ENCODE measurements around the gene LIMK2. TPM values are rescaled to one million over a fixed set of nuclear protein-coding genes. Genes with fewer than 3 reads are reported as not detected.
"Not testable (repeated sequence)": the region's sequence is repeated elsewhere in the genome, so short reads cannot be mapped to it uniquely, and the experiment has no call there.

Gene LIMK2
- total RNA-seq, 2 donors from 2014 or later, result 27.5 to 79.8 TPM

GRCh38 chr22:31244943-31245451 is 32.9 kb downstream of the LIMK2 start:
- no peaks in the 10 kb centered on the region for H3K36me3 ChIP-seq (replicated peaks in 1 of 2; ENCODE audit: insufficient read depth in 1 of 2, low read depth in 2 of 2)
- intact Hi-C loops (cut with DNase I), result no loop called here
- H3K27ac ChIP-seq, result no peak overlapping the region
- H3K4me3 ChIP-seq, result no peak overlapping the region
- ATAC-seq, result no peak
- no peaks in the 10 kb centered on the region for H3K9me3 ChIP-seq
- no peak for DNase-seq
- no peaks in the 10 kb centered on the region for H3K27me3 ChIP-seq
- TF ChIP-seq POLR2A (IDR thresholded peaks at IDR 0.05), result no peak
- no peak for TF ChIP-seq CTCF (IDR thresholded peaks at IDR 0.05)
- WGBS, 2 donors, result 52 to 68% methylated on average over 6 to 7 of the region's 7 CpGs
- peaks cover 57% of the 10 kb centered on the region for H3K4me1 ChIP-seq

- H3K27me3 ChIP-seq; H3K9me3 ChIP-seq; H3K4me3 ChIP-seq; ATAC-seq; H3K27ac ChIP-seq; DNase-seq; intact Hi-C loops (cut with DNase I); H3K36me3 ChIP-seq (replicated peaks in 1 of 2; ENCODE audit: insufficient read depth in 1 of 2, low read depth in 2 of 2): not testable (repeated sequence)
- H3K4me1 ChIP-seq, result peaks cover 65% of the 10 kb centered on the region
- WGBS, 2 donors, result 92 to 94% methylated on average over 9 to 12 of the region's 12 CpGs
Observed at GRCh38 chr22:31245998-31246397, 33.9 kb downstream of the LIMK2 start.

GRCh38 chr22:31246687-31247086 is 34.6 kb downstream of the LIMK2 start:
- TF ChIP-seq POLR2A (IDR thresholded peaks at IDR 0.05) (no peak), CTCF (IDR thresholded peaks at IDR 0.05) (no peak)
- no peak for DNase-seq
- ATAC-seq, result no peak
- no peak overlapping the region for H3K4me3 ChIP-seq
- intact Hi-C loops (cut with DNase I), result no loop called here
- no peak overlapping the region for H3K27ac ChIP-seq
- WGBS, 2 donors, result 54 to 68% methylated on average over 2 of the region's 2 CpGs
- no peaks in the 10 kb centered on the region for H3K27me3 ChIP-seq
- H3K9me3 ChIP-seq, result no peaks in the 10 kb centered on the region
- peaks cover 65% of the 10 kb centered on the region for H3K4me1 ChIP-seq
- H3K36me3 ChIP-seq (replicated peaks in 1 of 2; ENCODE audit: insufficient read depth in 1 of 2, low read depth in 2 of 2), result no peaks in the 10 kb centered on the region

- no peak for ATAC-seq
- peak overlapping the region in 1 of 4 donors; percentile 3 for H3K27ac ChIP-seq
Observed at GRCh38 chr22:31247726-31248125, 35.6 kb downstream of the LIMK2 start.

GRCh38 chr22:31248138-31248745 is 36.1 kb downstream of the LIMK2 start:
- peak; percentile 87 for ATAC-seq
- peaks cover 75% of the 10 kb centered on the region for H3K4me1 ChIP-seq

More at GRCh38 chr22:31247726-31248125, 35.6 kb downstream of the LIMK2 start:
- Histone ChIP-seq H3K9me3 (no peaks in the 10 kb centered on the region), H3K27me3 (no peaks in the 10 kb centered on the region), H3K4me3 (no peak overlapping the region), H3K4me1 (peaks cover 69% of the 10 kb centered on the region), H3K36me3 (replicated peaks in 1 of 2; ENCODE audit: insufficient read depth in 1 of 2, low read depth in 2 of 2) (no peaks in the 10 kb centered on the region)
- TF ChIP-seq CTCF (IDR thresholded peaks at IDR 0.05) (no peak), POLR2A (IDR thresholded peaks at IDR 0.05) (no peak)
- 77 to 100% methylated on average over 1 of the region's 1 CpG for WGBS, 2 donors
- intact Hi-C loops (cut with DNase I), result no loop called here
- DNase-seq, result no peak

More at GRCh38 chr22:31248138-31248745, 36.1 kb downstream of the LIMK2 start:
- H3K36me3 ChIP-seq (replicated peaks in 1 of 2; ENCODE audit: insufficient read depth in 1 of 2, low read depth in 2 of 2), result no peaks in the 10 kb centered on the region
- peak; percentile 75 to 84 (median 82) for DNase-seq
- no peaks in the 10 kb centered on the region for H3K27me3 ChIP-seq
- H3K27ac ChIP-seq, result peak overlapping the region in 3 of 4 donors; percentile 39 to 81 (median 68)
- TF ChIP-seq POLR2A (IDR thresholded peaks at IDR 0.05), result peak; percentile 35 to 58 (median 38)
- no peak for TF ChIP-seq CTCF (IDR thresholded peaks at IDR 0.05)
- intact Hi-C loops (cut with DNase I), result no loop called here
- no peaks in the 10 kb centered on the region for H3K9me3 ChIP-seq
- WGBS, 2 donors, result 22 to 27% methylated on average over 6 to 17 of the region's 17 CpGs
- H3K4me3 ChIP-seq, result peak overlapping the region; percentile 6 to 30

Data from body of pancreas (tissue), 4 donors.